Activated naive CD8-positive, alpha-beta T cell treated with anti-CD3 and anti-CD28 coated beads, Interleukin-2, amount 10 ng/mL, durations not matched to agents 7 days and 5 days (primary cell): Measurements from ENCODE around the gene B3GAT1. TPM values are rescaled to one million over a fixed set of nuclear protein-coding genes. Genes with fewer than 3 reads are reported as not detected.
"Not testable (repeated sequence)": the region's sequence is repeated elsewhere in the genome, so short reads cannot be mapped to it uniquely, and the experiment has no call there.

Source experiments
- ATAC-seq: fragments of 150-1000 bp; cut with Tn5 transposase; one replicate; pipeline ENCODE4 v1.10.0; 2021; ENCODE audit warnings: low read depth, moderate library complexity
- POLR2A ChIA-PET: fragments of 350-600 bp; sonication (Branson Sonifier 250); formaldehyde crosslinking; loops from one replicate; lab custom pipeline; 2021; ENCODE audit warnings: antibody characterized with exemption; lab: Charles Lee
- DNase-seq: peaks from one replicate; pipeline ENCODE4 v3.0.0; 2021
- H3K27ac Mint-ChIP-seq: one replicate; pipeline ENCODE4 v1.8.0; 2022; ENCODE audit warnings: mild to moderate bottlenecking, mixed read lengths
- H3K27me3 Mint-ChIP-seq: one replicate; pipeline ENCODE4 v1.8.0; 2022; ENCODE audit warnings: mild to moderate bottlenecking, moderate library complexity, mixed read lengths
- H3K36me3 Mint-ChIP-seq: one replicate; pipeline ENCODE4 v1.8.0; 2021; ENCODE audit warnings: mild to moderate bottlenecking, mixed read lengths
- H3K4me1 Mint-ChIP-seq: one replicate; pipeline ENCODE4 v1.8.0; 2021; ENCODE audit warnings: mixed read lengths
- H3K4me3 Mint-ChIP-seq: one replicate; pipeline ENCODE4 v1.8.0; 2022; ENCODE audit warnings: mild to moderate bottlenecking, moderate library complexity, mixed read lengths
- H3K9me3 Mint-ChIP-seq: one replicate; pipeline ENCODE4 v1.8.0; 2021; ENCODE audit warnings: mixed read lengths
- total RNA-seq, 2 experiments: library from RNA; stranded (reverse); gene quantifications; one replicate each; pipeline ENCODE4 v1.2.3, GENCODE V29; 2021

The B3GAT1 gene, protein sequence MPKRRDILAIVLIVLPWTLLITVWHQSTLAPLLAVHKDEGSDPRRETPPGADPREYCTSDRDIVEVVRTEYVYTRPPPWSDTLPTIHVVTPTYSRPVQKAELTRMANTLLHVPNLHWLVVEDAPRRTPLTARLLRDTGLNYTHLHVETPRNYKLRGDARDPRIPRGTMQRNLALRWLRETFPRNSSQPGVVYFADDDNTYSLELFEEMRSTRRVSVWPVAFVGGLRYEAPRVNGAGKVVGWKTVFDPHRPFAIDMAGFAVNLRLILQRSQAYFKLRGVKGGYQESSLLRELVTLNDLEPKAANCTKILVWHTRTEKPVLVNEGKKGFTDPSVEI
- under 1 TPM; 0.44 to 0.60 TPM for total RNA-seq

DNA sequence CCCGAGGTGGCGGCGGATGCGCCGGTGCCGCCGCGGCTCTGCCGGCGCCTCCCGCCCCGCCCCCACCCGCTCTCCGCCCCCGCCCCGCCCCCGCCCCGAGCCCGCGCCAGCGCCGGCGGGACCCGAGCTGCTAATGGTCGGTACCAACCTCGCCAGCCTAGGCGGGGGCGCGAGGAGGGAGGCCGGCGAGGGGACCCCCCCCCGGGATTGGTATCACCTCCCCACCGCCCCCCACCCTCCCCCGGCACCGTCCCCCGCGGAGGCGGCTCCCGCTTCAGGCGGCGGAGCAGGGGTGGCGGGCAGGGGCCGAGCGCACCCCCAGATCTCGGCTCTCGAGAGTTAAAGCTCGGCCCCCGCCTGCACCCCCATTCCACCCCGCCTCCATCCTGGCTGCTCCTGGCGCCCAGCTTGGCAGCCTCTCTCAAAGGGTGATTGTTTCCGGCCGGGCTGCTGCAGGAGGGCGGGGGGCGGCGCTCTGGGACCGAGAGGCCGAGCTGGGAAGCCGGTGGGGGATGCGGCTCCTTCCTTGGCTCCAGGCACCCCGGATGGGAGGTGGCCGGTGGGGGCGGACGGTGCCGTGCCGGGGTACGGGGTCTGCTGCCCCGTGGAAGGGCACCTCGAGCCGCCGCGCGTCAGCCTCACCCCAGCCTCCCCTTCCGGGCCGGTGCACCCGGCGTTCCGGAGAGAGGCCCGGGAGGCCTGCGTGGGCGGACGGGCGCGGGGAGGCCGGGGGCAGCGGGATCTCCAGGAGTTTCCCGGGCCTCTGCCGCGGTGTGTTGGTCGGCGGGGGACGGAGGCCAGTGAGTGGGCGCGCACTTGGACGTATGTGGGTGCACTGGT, at the start of gene B3GAT1:
TSS of gene B3GAT1 (minus strand) at position 40 of the 840 bp plus-strand sequence. CDS start 24,583 bp downstream, outside the sequence.
- DNase-seq (peak; percentile 51), ATAC-seq (peak; percentile 44)
- Mint-ChIP-seq H3K27me3 (peaks cover 71% of the 10 kb centered on the region), H3K9me3 (no peaks in the 10 kb centered on the region), H3K4me3 (peak within 1 kb of the TSS; percentile 54), H3K4me1 (peaks cover 8% of the 10 kb centered on the region), H3K36me3 (no peaks in the 10 kb centered on the region), H3K27ac (no peak within 1 kb of the TSS)
- POLR2A ChIA-PET = no interaction called here

DNA sequence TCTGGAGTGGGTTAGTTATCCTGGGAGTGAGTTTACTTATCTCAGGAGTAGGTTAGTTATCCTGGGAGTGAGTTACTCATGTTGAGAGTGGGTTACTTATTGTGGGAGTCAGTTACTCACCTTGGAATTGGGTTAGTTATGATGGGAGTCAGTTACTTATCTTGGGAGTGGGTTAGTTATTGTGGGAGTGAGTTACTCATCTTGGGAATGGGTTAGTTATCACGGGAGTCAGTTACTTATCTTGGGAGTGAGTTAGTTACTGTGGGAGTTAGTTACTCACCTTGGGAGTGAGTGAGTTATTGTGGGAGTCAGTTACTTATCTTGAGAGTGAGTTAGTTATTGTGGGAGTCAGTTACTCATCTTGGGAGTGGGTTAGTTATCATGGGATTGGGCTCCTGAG, 49.6 kb upstream of the B3GAT1 start:
- H3K4me1 Mint-ChIP-seq = peaks cover 2% of the 10 kb centered on the region
- H3K27ac Mint-ChIP-seq = no peak overlapping the region
- H3K4me3 Mint-ChIP-seq = no peak overlapping the region
- DNase-seq = no peak
- no peak for ATAC-seq
- peaks cover 4% of the 10 kb centered on the region for H3K9me3 Mint-ChIP-seq
- H3K27me3 Mint-ChIP-seq = peaks cover 20% of the 10 kb centered on the region
- POLR2A ChIA-PET = no interaction called here
- no peaks in the 10 kb centered on the region for H3K36me3 Mint-ChIP-seq

DNA sequence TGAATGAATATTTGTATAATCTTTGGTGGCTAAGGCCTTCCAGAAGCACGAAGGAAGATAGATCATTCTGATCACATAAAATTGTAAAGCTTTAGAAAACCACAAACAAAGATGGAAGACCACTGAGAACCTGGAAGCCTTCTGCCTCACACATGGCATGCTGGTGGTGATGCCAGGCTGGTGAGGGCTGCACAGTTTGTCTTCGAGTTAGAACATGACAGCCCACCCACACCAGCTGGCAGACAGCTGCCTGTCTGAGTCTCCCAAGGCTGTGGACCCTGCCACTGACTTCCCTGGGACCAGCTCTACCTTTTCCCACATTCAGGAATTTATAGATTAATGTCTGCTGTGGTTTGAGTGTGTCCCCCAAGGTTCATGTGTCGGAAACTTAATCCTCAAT, 48.8 kb upstream of the B3GAT1 start:
- POLR2A ChIA-PET = no interaction called here

DNA sequence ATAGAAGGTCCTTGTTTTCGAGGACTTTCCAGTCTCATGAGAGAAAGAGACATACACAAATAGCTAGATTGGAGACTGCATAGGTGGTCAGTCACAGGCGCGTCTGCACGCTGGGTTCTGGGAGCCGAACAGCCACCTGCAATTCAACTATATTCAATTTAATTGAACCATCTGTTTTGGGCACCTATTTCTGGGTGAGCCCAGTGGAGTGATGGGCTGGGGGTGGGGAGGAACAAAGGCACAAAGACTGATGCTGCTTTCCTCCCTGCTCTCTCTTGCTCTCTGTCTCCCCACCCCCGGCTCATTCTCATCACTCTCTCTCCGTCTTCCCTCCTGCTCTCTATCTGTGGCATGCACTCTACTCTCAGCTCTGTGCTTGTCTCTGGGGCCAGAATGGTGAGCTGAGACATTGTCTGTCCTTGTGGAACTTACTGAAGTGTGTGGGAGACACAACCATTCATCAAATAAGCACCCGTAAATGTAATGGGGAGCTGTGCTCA, 48.1 kb upstream of the B3GAT1 start:
- DNase-seq = no peak
- POLR2A ChIA-PET = no interaction called here
- Mint-ChIP-seq H3K4me1 (no peaks in the 10 kb centered on the region), H3K27ac (no peak overlapping the region), H3K4me3 (no peak overlapping the region), H3K36me3 (no peaks in the 10 kb centered on the region), H3K27me3 (peaks cover 13% of the 10 kb centered on the region), H3K9me3 (peaks cover 6% of the 10 kb centered on the region)
- ATAC-seq = no peak

More for the DNA sequence above, 48.8 kb upstream of the B3GAT1 start:
- ATAC-seq (no peak), DNase-seq (no peak)
- Mint-ChIP-seq H3K27me3 (peaks cover 20% of the 10 kb centered on the region), H3K4me3 (no peak overlapping the region), H3K4me1 (no peaks in the 10 kb centered on the region), H3K36me3 (no peaks in the 10 kb centered on the region), H3K9me3 (peaks cover 6% of the 10 kb centered on the region), H3K27ac (no peak overlapping the region)

DNA sequence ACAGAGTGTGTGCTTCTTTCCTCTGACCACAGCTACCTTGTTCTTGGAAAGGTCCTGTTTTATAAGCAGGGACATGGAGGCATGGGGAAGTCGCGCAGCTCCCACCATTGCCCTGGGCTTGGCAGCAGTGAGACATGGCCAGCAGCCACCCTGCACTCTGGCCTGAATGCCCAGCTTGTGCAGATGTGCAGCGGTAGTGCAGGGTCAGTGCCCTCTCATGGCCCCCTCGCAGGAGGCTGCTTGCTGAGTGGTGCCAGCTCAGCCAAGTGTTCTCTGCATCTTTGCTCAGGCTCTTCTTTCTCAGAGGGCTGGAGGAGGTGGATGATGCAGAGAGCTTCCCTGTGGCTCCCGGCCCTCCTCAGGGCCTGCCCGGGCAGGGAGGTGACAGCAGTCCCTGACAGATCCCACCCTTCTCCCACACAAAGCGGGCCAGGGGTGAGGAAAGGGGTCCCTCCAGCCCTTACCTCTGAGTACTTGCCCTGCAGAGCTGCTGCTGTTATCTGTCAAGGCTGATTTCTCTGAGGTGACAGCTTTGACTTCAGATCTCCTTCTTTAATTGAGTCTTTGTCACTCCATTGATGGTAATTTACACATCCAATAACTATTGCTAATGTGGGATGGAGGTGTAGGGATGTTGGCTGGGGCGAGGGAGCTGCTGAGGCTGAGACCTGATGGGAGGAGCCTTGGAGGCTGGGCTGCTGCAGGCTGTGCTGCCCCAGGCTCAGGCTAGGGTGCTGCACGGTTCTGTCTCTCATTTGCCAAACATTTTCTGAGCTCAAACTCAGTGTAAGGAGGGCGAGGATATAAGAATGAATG, 47.4 kb upstream of the B3GAT1 start:
- no peak for ATAC-seq
- Mint-ChIP-seq H3K4me1 (no peaks in the 10 kb centered on the region), H3K27ac (no peak overlapping the region), H3K36me3 (no peaks in the 10 kb centered on the region), H3K27me3 (peaks cover 9% of the 10 kb centered on the region), H3K4me3 (no peak overlapping the region), H3K9me3 (peaks cover 11% of the 10 kb centered on the region)
- POLR2A ChIA-PET = no interaction called here
- DNase-seq = no peak

DNA sequence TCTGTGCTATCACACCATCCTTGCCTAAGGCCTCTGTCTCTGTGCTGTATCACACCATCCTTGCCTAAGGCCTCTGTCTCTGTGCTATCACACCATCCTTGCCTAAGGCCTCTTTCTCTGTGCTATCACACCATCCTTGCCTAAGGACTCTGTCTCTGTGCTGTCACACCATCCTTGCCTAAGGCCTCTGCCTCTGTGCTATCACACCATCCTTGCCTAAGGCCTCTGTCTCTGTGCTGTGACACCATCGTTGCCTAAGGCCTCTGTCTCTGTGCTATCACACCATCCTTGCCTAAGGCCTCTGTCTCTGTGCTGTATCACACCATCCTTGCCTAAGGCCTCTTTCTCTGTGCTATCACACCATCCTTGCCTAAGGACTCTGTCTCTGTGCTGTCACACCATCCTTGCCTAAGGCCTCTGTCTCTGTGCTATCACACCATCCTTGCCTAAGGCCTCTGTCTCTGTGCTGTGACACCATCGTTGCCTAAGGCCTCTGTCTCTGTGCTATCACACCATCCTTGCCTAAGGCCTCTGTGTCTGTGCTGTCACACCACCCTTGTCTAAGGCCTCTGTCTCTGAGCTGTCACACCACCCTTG, 45.5 kb upstream of the B3GAT1 start:
- H3K9me3 Mint-ChIP-seq = peaks cover 11% of the 10 kb centered on the region
- POLR2A ChIA-PET, DNase-seq, H3K27ac Mint-ChIP-seq, H3K27me3 Mint-ChIP-seq, ATAC-seq, H3K4me3 Mint-ChIP-seq, H3K36me3 Mint-ChIP-seq, H3K4me1 Mint-ChIP-seq: not testable (repeated sequence)

DNA sequence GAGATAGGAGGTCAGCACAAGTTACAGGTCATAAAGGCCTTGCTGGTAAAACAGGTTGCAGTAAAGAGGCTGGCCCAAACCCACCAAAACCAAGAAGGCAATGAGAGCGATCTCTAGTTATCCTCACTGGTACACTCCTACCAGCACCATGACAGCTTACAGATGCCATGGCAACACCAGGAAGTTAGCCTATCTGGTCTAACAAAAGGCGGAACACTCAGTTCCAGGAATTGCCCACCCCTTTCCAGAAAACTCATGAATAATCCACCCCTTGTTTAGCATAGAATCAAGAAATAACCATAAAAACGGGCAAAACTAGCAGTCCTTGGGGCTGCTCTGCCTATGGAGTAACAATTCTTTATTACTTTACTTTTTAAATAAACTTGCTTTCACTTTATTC, 43.5 kb upstream of the B3GAT1 start:
- POLR2A ChIA-PET = no interaction called here
- Mint-ChIP-seq H3K9me3 (peaks cover 11% of the 10 kb centered on the region), H3K27ac (no peak overlapping the region), H3K4me1 (no peaks in the 10 kb centered on the region), H3K27me3 (peaks cover 2% of the 10 kb centered on the region), H3K36me3 (no peaks in the 10 kb centered on the region), H3K4me3 (no peak overlapping the region)
- DNase-seq (no peak), ATAC-seq (no peak)

DNA sequence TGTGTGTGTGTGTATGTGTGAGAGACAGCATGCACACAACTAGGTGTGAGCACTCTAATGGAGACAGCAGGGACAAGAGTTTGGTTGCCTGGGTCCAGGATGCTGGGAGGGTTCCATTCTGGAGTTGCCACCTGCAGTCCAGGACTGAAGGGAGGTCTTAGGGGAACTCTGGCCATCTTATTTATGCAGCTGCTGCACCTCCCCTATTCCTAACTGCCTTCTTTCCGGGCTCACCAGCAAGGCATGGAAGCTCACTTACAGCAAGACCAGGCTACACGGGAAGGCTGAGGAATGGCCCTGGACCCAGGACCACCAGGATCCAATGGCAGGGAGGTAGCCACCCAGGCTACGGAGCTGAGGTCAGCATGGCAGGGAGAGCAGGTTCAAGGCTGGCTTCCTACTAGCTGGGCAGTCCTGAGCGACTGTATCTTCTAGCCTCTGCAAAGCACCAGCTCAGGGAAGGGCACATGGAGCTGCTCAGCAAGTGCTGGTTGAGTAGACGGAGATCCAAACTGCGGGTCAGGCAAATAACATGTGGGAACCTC, 42.2 kb upstream of the B3GAT1 start:
- Mint-ChIP-seq H3K4me1 (no peaks in the 10 kb centered on the region), H3K27ac (no peak overlapping the region), H3K4me3 (no peak overlapping the region), H3K27me3 (peaks cover 2% of the 10 kb centered on the region), H3K9me3 (peaks cover 11% of the 10 kb centered on the region), H3K36me3 (no peaks in the 10 kb centered on the region)
- ATAC-seq (no peak), DNase-seq (no peak)
- POLR2A ChIA-PET = no interaction called here

DNA sequence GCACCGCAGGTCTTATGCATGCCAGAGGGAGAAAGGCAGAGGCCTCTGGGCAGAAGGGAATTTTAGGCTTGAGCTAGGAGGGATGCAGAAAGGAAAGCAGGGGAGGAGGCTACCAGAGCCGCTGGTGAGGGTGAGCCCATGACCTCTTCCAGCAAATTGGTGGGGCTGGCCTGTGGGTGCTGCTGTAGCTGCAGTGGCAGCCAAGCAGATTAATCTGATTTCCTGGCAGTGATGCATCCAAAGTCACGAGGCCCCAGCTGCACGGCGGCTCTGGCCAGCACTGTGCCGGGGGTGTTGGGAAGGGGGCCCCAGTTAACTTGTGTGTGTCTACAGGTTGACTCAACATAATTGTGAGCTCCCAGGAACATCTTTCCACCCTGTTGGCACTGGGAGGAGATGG, 41.4 kb upstream of the B3GAT1 start:
- H3K27me3 Mint-ChIP-seq = peaks cover 5% of the 10 kb centered on the region
- no peaks in the 10 kb centered on the region for H3K36me3 Mint-ChIP-seq
- H3K4me3 Mint-ChIP-seq = no peak overlapping the region
- DNase-seq = no peak
- H3K27ac Mint-ChIP-seq = no peak overlapping the region
- no peak for ATAC-seq
- no peaks in the 10 kb centered on the region for H3K4me1 Mint-ChIP-seq
- H3K9me3 Mint-ChIP-seq = peaks cover 8% of the 10 kb centered on the region
- POLR2A ChIA-PET = no interaction called here

DNA sequence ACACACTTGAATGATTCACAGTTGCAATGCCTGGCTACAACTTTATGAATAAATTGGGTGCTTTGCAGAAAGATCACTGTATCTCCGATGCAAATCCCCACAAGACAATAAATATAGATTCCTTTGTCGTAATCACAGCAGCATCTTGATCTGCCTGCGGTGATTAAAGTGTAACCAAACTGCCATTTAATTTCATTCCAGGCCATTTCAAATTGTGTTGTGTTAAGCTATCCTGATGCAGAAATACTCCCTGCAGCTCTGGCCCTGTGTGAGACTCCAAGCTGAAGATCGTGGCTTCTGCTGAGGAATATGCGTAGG, 40.8 kb upstream of the B3GAT1 start:
- ATAC-seq (no peak), DNase-seq (no peak)
- Mint-ChIP-seq H3K27me3 (peaks cover 7% of the 10 kb centered on the region), H3K36me3 (no peaks in the 10 kb centered on the region), H3K27ac (no peak overlapping the region), H3K9me3 (peaks cover 8% of the 10 kb centered on the region), H3K4me1 (no peaks in the 10 kb centered on the region), H3K4me3 (no peak overlapping the region)
- POLR2A ChIA-PET = no interaction called here

DNA sequence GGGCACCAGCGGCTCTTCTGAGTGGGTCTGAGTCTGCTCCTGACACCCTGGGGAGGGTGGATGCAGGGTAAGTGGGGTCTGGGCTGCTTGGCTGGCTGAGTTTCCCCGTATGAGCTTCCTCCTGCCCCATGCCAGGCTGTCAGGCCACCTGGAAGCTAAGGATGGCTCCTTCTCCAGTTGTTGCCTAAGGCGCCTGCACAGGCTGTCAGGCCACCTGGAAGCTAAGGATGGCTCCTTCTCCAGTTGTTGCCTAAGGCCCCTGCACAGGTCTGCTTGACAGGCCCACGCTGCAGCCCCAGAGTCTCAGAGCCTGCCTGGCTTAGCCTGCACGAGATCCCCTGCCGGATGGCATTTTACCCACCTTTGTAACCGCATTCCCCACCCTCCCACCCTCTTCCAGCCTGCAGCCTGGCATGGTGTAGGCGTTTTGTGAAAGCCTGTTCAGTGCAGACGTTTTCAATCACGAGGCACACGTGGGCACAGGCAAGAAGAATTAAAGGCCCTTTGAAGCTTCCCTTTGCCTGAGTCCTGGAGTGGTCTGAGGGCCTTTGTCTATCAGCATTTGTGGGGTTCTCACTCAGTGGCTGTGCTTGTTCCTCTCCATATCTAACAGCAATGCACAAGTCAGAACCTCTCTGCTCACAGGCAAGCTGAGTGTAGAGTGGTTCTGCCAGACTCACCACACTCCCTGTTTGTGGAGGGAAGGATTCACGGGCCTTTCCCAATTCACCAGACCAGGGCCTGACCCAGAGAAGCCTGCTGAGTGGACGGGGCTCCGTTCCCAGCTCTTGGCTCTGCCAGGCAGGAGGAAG, 40.2 kb upstream of the B3GAT1 start:
- H3K9me3 Mint-ChIP-seq = peaks cover 8% of the 10 kb centered on the region
- H3K27me3 Mint-ChIP-seq = peaks cover 7% of the 10 kb centered on the region
- POLR2A ChIA-PET = no interaction called here
- no peak for ATAC-seq
- no peak overlapping the region for H3K27ac Mint-ChIP-seq
- no peaks in the 10 kb centered on the region for H3K4me1 Mint-ChIP-seq
- H3K36me3 Mint-ChIP-seq = no peaks in the 10 kb centered on the region
- no peak overlapping the region for H3K4me3 Mint-ChIP-seq
- no peak for DNase-seq

DNA sequence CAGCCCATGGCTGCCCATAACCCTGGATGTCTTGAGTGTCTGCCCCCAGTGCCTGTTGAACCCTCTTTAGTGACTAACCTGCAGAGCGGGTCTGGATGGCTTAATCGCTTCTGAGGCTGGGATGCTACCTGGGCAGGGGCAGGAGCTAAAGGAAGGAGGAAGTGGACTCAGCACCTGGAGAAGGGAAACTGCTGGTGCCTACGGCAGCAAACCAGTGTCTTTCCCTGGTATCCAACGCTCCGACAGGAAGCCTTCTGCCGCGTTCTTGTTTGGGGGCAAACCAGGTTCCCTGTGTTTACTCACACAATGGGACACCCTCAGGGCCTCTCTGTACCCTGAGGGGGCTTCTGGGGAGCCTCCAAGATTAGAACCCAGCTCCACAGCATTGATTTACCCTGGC, 38.1 kb upstream of the B3GAT1 start:
- H3K4me3 Mint-ChIP-seq = no peak overlapping the region
- no peak overlapping the region for H3K27ac Mint-ChIP-seq
- no peaks in the 10 kb centered on the region for H3K4me1 Mint-ChIP-seq
- peaks cover 5% of the 10 kb centered on the region for H3K9me3 Mint-ChIP-seq
- POLR2A ChIA-PET = no interaction called here
- H3K27me3 Mint-ChIP-seq = peaks cover 7% of the 10 kb centered on the region
- ATAC-seq (no peak), DNase-seq (no peak)
- H3K36me3 Mint-ChIP-seq = no peaks in the 10 kb centered on the region
